Stimulated activated CD8-positive, alpha-beta memory T cell treated with anti-CD3 and anti-CD28 coated beads, Interleukin-4, amount 100 ng/mL, for 24 hours (primary cell): ENCODE data around the gene ANKRD55.
"Not testable (repeated sequence)": the region's sequence is repeated elsewhere in the genome, so short reads cannot be mapped to it uniquely, and the experiment has no call there.

Experiments
- DNase-seq: peaks from one replicate; pipeline ENCODE4 v3.0.0-alpha.2; 2020; ENCODE audit warnings: low read depth

The ANKRD55 gene

GRCh38 chr5:56253126-56253525, 20.0 kb upstream of the ANKRD55 start:
- DNase-seq: no peak

GRCh38 chr5:56251918-56252553, 18.9 kb upstream of the ANKRD55 start:
- DNase-seq: no peak

- no peak for DNase-seq
These were observed 18.3 kb upstream of the ANKRD55 start for GRCh38 chr5:56251440-56251839.

- DNase-seq: no peak
These were observed 16.9 kb upstream of the ANKRD55 start for GRCh38 chr5:56250011-56250410.

- DNase-seq: not testable (repeated sequence)
These were observed 16.0 kb upstream of the ANKRD55 start for GRCh38 chr5:56249085-56249484.

- no peak for DNase-seq
These were observed 14.5 kb upstream of the ANKRD55 start for GRCh38 chr5:56247592-56247991.

GRCh38 chr5:56246769-56247168, 13.6 kb upstream of the ANKRD55 start:
- DNase-seq: no peak

GRCh38 chr5:56245481-56245880, 12.4 kb upstream of the ANKRD55 start:
- no peak for DNase-seq

GRCh38 chr5:56244627-56245026, 11.5 kb upstream of the ANKRD55 start:
- no peak for DNase-seq

GRCh38 chr5:56242271-56242670, 9.1 kb upstream of the ANKRD55 start:
- not testable (repeated sequence) for DNase-seq

GRCh38 chr5:56232538-56232937, 592 bp downstream of the ANKRD55 start:
- no peak for DNase-seq

GRCh38 chr5:56230576-56230975, 2.6 kb downstream of the ANKRD55 start:
- no peak for DNase-seq

- no peak for DNase-seq
These were observed 4.0 kb downstream of the ANKRD55 start for GRCh38 chr5:56229111-56229510.

GRCh38 chr5:56228631-56229030, 4.5 kb downstream of the ANKRD55 start:
- DNase-seq: no peak

GRCh38 chr5:56227691-56228090, 5.4 kb downstream of the ANKRD55 start:
- DNase-seq: no peak

- DNase-seq: not testable (repeated sequence)
These were observed 9.8 kb downstream of the ANKRD55 start for GRCh38 chr5:56223298-56223697.

GRCh38 chr5:56221601-56222000, 11.5 kb downstream of the ANKRD55 start:
- not testable (repeated sequence) for DNase-seq

GRCh38 chr5:56215019-56215830, 17.9 kb downstream of the ANKRD55 start:
- no peak for DNase-seq

- DNase-seq: not testable (repeated sequence)
These were observed 19.1 kb downstream of the ANKRD55 start for GRCh38 chr5:56213886-56214535.

GRCh38 chr5:56212130-56212879, 20.8 kb downstream of the ANKRD55 start:
- no peak for DNase-seq

GRCh38 chr5:56211298-56211865, 21.7 kb downstream of the ANKRD55 start:
- DNase-seq: no peak

GRCh38 chr5:56208681-56209080, 24.4 kb downstream of the ANKRD55 start:
- no peak for DNase-seq
